ENCODE data around the gene ENTPD6.

ENTPD6 gene

GRCh38 chr20:25223765-25224720, 28.5 kb downstream of the ENTPD6 start:
- no peak for TF ChIP-seq CTCF (IDR thresholded peaks at IDR 0.05; ENCODE audit: borderline replicate concordance, insufficient read depth, low read depth, low read length)
- H3K4me3 ChIP-seq (ENCODE audit: low read depth, low read length) = no peak overlapping the region

- TF ChIP-seq CTCF (IDR thresholded peaks at IDR 0.05; ENCODE audit: borderline replicate concordance, insufficient read depth, low read depth, low read length) = no peak
- no peak overlapping the region for H3K4me3 ChIP-seq (ENCODE audit: low read depth, low read length)
Observed at GRCh38 chr20:25224941-25225340, 29.4 kb downstream of the ENTPD6 start.

GRCh38 chr20:25225642-25226432, 30.3 kb downstream of the ENTPD6 start:
- no peak for TF ChIP-seq CTCF (IDR thresholded peaks at IDR 0.05; ENCODE audit: borderline replicate concordance, insufficient read depth, low read depth, low read length)

GRCh38 chr20:25226433-25227316, 31.2 kb downstream of the ENTPD6 start:
- TF ChIP-seq CTCF (IDR thresholded peaks at IDR 0.05; ENCODE audit: borderline replicate concordance, insufficient read depth, low read depth, low read length) = no peak
- no peak overlapping the region for H3K4me3 ChIP-seq (ENCODE audit: low read depth, low read length)

More at GRCh38 chr20:25225642-25226432, 30.3 kb downstream of the ENTPD6 start:
- H3K4me3 ChIP-seq (ENCODE audit: low read depth, low read length) = no peak overlapping the region

GRCh38 chr20:25227317-25227831, 31.9 kb downstream of the ENTPD6 start:
- H3K4me3 ChIP-seq (ENCODE audit: low read depth, low read length) = no peak overlapping the region
- no peak for TF ChIP-seq CTCF (IDR thresholded peaks at IDR 0.05; ENCODE audit: borderline replicate concordance, insufficient read depth, low read depth, low read length)

- no peak overlapping the region for H3K4me3 ChIP-seq (ENCODE audit: low read depth, low read length)
- no peak for TF ChIP-seq CTCF (IDR thresholded peaks at IDR 0.05; ENCODE audit: borderline replicate concordance, insufficient read depth, low read depth, low read length)
Observed at GRCh38 chr20:25229486-25230165, 34.1 kb downstream of the ENTPD6 start.
